Dendritic cell treated with granulocyte-macrophage colony-stimulating factor and Interleukin-4, amounts not matched to agents 40 ng/mL and 50 ng/mL, for 4 days (primary cell): Measurements from ENCODE around the gene MAD1L1.
"Not testable (repeated sequence)": the region's sequence is repeated elsewhere in the genome, so short reads cannot be mapped to it uniquely, and the experiment has no call there.

ENCODE experiments used
- H3K27ac Mint-ChIP-seq: one replicate; pipeline ENCODE4 v1.8.0; 2022; ENCODE audit warnings: mild to moderate bottlenecking, mixed read lengths
- H3K27me3 Mint-ChIP-seq: one replicate; pipeline ENCODE4 v1.8.0; 2022; ENCODE audit warnings: mild to moderate bottlenecking, mixed read lengths
- H3K36me3 Mint-ChIP-seq: one replicate; pipeline ENCODE4 v1.8.0; 2022; ENCODE audit warnings: low read depth, mixed read lengths
- H3K4me1 Mint-ChIP-seq: one replicate; pipeline ENCODE4 v1.8.0; 2022; ENCODE audit warnings: low read depth, mixed read lengths
- H3K4me3 Mint-ChIP-seq: one replicate; pipeline ENCODE4 v1.8.0; 2022; ENCODE audit warnings: mild to moderate bottlenecking, moderate library complexity, mixed read lengths
- H3K9me3 Mint-ChIP-seq: one replicate; pipeline ENCODE4 v1.8.0; 2022; ENCODE audit warnings: mixed read lengths
- intact Hi-C: fragments of 100-400 bp; cut with micrococcal nuclease; formaldehyde crosslinking; loops from one replicate; pipeline ENCODE4 v1.15.0; 2022

MAD1L1 gene

GRCh38 chr7:1987084-1987535 lies 245.6 kb downstream of the MAD1L1 start:
- H3K4me1 Mint-ChIP-seq = peaks cover 12% of the 10 kb centered on the region
- H3K27ac Mint-ChIP-seq = peak overlapping the region; percentile 74
- intact Hi-C loops = no loop called here
- H3K4me3 Mint-ChIP-seq = no peak overlapping the region
- H3K9me3 Mint-ChIP-seq = no peaks in the 10 kb centered on the region
- no peaks in the 10 kb centered on the region for H3K27me3 Mint-ChIP-seq
- peaks cover 47% of the 10 kb centered on the region for H3K36me3 Mint-ChIP-seq

GRCh38 chr7:1986366-1987083 lies 246.2 kb downstream of the MAD1L1 start:
- Mint-ChIP-seq H3K4me3 (no peak overlapping the region), H3K27me3 (no peaks in the 10 kb centered on the region), H3K27ac (peak overlapping the region; percentile 74), H3K9me3 (no peaks in the 10 kb centered on the region), H3K36me3 (peaks cover 47% of the 10 kb centered on the region), H3K4me1 (peaks cover 12% of the 10 kb centered on the region)
- intact Hi-C loops = no loop called here

- Mint-ChIP-seq H3K36me3 (peaks cover 51% of the 10 kb centered on the region), H3K4me3 (no peak overlapping the region), H3K27me3 (no peaks in the 10 kb centered on the region), H3K9me3 (no peaks in the 10 kb centered on the region), H3K4me1 (peaks cover 12% of the 10 kb centered on the region), H3K27ac (peak overlapping the region; percentile 1)
- intact Hi-C loops = no loop called here
Observed at GRCh38 chr7:1985936-1986335, 246.8 kb downstream of the MAD1L1 start.

GRCh38 chr7:1985042-1985441 lies 247.7 kb downstream of the MAD1L1 start:
- no peaks in the 10 kb centered on the region for H3K27me3 Mint-ChIP-seq
- peaks cover 12% of the 10 kb centered on the region for H3K4me1 Mint-ChIP-seq
- H3K36me3 Mint-ChIP-seq = peaks cover 56% of the 10 kb centered on the region
- H3K27ac Mint-ChIP-seq = peak overlapping the region; percentile 1
- H3K4me3 Mint-ChIP-seq = no peak overlapping the region
- intact Hi-C loops = no loop called here
- no peaks in the 10 kb centered on the region for H3K9me3 Mint-ChIP-seq

- intact Hi-C loops = no loop called here
- peaks cover 71% of the 10 kb centered on the region for H3K36me3 Mint-ChIP-seq
- no peak overlapping the region for H3K27ac Mint-ChIP-seq
- no peaks in the 10 kb centered on the region for H3K9me3 Mint-ChIP-seq
- peaks cover 6% of the 10 kb centered on the region for H3K4me1 Mint-ChIP-seq
- H3K4me3 Mint-ChIP-seq = no peak overlapping the region
- no peaks in the 10 kb centered on the region for H3K27me3 Mint-ChIP-seq
Observed at GRCh38 chr7:1981878-1982230, 250.9 kb downstream of the MAD1L1 start.

GRCh38 chr7:1981201-1981877 lies 251.4 kb downstream of the MAD1L1 start:
- Mint-ChIP-seq H3K27me3 (no peaks in the 10 kb centered on the region), H3K4me1 (peaks cover 1% of the 10 kb centered on the region), H3K36me3 (peaks cover 71% of the 10 kb centered on the region), H3K9me3 (no peaks in the 10 kb centered on the region), H3K27ac (no peak overlapping the region), H3K4me3 (no peak overlapping the region)
- intact Hi-C loops = no loop called here

- H3K4me3 Mint-ChIP-seq = no peak overlapping the region
- peaks cover 71% of the 10 kb centered on the region for H3K36me3 Mint-ChIP-seq
- no peaks in the 10 kb centered on the region for H3K27me3 Mint-ChIP-seq
- H3K4me1 Mint-ChIP-seq = no peaks in the 10 kb centered on the region
- no peaks in the 10 kb centered on the region for H3K9me3 Mint-ChIP-seq
- no peak overlapping the region for H3K27ac Mint-ChIP-seq
- intact Hi-C loops = no loop called here
Observed at GRCh38 chr7:1979591-1980560, 252.9 kb downstream of the MAD1L1 start.

- Mint-ChIP-seq H3K4me3 (no peak overlapping the region), H3K36me3 (peaks cover 73% of the 10 kb centered on the region), H3K9me3 (no peaks in the 10 kb centered on the region), H3K27me3 (no peaks in the 10 kb centered on the region), H3K4me1 (no peaks in the 10 kb centered on the region), H3K27ac (no peak overlapping the region)
- intact Hi-C loops = no loop called here
Observed at GRCh38 chr7:1978656-1979590, 253.8 kb downstream of the MAD1L1 start.

GRCh38 chr7:1977876-1978441 lies 254.8 kb downstream of the MAD1L1 start:
- intact Hi-C loops = no loop called here
- Mint-ChIP-seq H3K9me3 (no peaks in the 10 kb centered on the region), H3K4me3 (no peak overlapping the region), H3K36me3 (peaks cover 82% of the 10 kb centered on the region), H3K27me3 (no peaks in the 10 kb centered on the region), H3K4me1 (no peaks in the 10 kb centered on the region), H3K27ac (no peak overlapping the region)

GRCh38 chr7:1977059-1977875 lies 255.5 kb downstream of the MAD1L1 start:
- H3K4me3 Mint-ChIP-seq = no peak overlapping the region
- H3K27me3 Mint-ChIP-seq = no peaks in the 10 kb centered on the region
- H3K36me3 Mint-ChIP-seq = peaks cover 87% of the 10 kb centered on the region
- no peak overlapping the region for H3K27ac Mint-ChIP-seq
- no peaks in the 10 kb centered on the region for H3K4me1 Mint-ChIP-seq
- H3K9me3 Mint-ChIP-seq = no peaks in the 10 kb centered on the region
- intact Hi-C loops = no loop called here

GRCh38 chr7:1976521-1976920 lies 256.2 kb downstream of the MAD1L1 start:
- intact Hi-C loops, H3K4me1 Mint-ChIP-seq, H3K4me3 Mint-ChIP-seq, H3K27me3 Mint-ChIP-seq, H3K9me3 Mint-ChIP-seq, H3K27ac Mint-ChIP-seq: not testable (repeated sequence)
- peaks cover 92% of the 10 kb centered on the region for H3K36me3 Mint-ChIP-seq

- Mint-ChIP-seq H3K9me3 (no peaks in the 10 kb centered on the region), H3K27me3 (no peaks in the 10 kb centered on the region), H3K27ac (no peak overlapping the region), H3K4me3 (no peak overlapping the region), H3K4me1 (no peaks in the 10 kb centered on the region), H3K36me3 (peaks cover 85% of the 10 kb centered on the region)
- intact Hi-C loops = no loop called here
Observed at GRCh38 chr7:1975581-1975980, 257.2 kb downstream of the MAD1L1 start.
